ENCODE results near the gene COL1A1.

The COL1A1 gene

DNA sequence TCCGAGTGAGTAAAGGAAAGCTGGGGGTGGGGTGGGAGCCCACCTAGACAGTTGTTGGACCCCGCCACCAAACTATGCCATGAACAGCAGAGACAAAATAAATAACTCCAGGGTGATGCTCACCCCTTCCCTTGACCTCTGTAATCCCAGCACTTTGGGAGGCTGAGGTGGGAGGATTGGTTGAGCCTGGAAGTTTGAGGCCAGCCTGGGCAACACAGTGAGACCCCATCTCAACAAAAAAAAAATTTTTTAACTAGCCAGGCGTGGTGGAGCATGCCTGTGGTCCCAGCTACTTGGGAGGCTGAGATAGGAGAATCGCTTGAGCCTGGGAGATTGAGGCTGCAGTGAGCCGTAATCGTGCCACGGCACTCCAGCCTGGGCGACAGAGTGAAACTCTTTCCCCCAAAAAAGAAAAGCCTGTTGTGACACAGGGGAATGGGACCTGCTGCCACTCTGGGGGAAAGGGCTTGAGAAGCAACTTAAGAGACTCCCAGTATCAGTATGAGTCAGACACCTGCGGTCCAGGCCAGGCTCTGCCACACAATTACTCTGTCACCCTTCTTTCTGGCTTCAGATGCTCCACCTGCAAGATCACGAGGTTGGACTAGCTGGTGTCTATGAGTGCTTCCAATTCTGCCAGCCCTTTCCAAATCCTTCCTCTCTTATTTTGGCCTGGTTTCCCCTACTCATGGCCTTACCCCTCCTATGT lies 30.6 kb downstream of the COL1A1 start:
- peak; percentile 21 for DNase-seq

DNA sequence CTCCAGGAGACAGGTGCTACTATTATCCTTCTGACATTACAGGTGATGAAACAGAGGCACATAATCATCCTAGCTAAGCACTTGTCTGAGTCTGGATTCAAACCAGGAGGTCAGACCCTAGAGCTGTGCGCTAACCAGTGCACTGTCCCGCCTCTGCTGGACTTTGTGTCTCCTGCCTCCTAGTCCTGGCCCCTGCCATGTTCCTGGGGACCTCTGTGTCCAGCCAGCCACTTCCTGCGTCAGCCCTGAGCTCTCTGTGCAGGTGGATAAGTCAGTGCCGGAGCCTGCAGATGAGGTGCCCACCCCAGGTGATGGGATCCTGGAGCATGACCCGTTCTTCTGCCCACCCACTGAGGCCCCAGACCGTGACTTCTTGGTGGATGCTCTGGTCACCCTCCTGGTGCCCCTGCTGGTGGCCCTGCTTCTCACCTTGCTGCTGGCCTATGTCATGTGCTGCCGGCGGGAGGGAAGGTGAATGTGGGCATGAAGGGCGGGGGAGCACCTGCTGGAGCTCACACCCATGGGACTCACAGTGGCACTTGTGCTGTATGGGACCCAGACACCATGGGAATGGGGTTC lies 31.5 kb downstream of the COL1A1 start:
- DNase-seq: no peak

DNA sequence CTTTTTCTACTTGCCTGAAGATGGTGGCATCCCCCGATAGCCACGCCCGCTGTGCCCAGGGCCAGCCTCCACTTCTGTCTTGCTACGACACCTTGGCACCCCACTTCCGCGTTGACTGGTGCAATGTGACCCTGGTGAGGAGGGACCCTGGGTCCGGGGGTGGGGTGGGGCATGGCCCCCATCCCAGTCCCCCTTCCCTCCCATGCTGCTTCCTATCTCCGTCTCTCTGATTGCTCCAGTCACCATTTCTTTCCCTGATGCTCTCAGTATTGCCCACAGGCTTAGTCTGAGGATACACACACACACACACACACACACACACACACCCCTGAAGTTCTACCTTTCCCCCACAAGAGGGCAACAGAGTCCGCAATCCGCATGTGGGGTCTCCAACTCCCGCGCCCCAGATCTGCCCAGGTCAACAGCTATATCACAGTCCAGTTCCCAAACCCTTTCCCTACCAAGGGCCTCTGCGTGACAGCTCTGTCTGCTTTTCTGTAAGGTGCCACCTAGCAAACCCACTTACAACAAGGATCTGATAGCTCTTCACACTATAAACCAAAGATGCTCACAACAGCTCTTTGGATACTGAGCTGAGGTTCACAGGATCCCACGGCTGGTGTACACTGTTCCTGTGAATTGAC lies 32.2 kb downstream of the COL1A1 start:
- peak; percentile 69 for DNase-seq

DNA sequence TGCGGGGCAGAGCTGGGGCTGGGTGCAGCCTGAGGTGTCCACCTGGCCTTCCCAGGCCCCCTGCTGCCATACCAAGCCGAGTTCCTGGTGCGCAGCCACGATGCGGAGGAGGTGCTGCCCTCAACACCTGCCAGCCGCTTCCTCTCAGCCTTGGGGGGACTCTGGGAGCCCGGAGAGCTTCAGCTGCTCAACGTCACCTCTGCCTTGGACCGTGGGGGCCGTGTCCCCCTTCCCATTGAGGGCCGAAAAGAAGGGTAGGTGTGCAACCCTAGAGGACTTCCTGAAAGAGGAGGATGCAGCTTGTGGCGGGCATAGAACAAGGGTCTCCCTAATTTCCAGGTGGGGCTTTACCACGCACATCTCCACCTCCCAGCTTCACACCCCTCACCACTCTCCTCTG lies 33.1 kb downstream of the COL1A1 start:
- no peak for DNase-seq

DNA sequence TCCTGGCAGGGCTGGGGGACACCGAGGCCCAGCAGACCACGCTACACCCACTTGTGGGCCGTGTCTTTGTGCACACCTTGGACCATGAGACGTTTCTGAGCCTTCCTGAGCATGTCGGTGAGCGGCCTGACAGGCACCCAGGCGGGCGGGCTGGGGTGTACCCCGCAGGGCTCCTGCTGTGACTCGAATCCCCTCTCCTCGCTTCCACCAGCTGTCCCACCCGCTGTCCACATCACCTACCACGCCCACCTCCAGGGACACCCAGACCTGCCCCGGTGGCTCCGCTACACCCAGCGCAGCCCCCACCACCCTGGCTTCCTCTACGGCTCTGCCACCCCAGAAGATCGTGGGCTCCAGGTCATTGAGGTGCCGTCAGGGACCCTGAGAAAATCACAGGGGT lies 34.1 kb downstream of the COL1A1 start:
- DNase-seq: no peak

DNA sequence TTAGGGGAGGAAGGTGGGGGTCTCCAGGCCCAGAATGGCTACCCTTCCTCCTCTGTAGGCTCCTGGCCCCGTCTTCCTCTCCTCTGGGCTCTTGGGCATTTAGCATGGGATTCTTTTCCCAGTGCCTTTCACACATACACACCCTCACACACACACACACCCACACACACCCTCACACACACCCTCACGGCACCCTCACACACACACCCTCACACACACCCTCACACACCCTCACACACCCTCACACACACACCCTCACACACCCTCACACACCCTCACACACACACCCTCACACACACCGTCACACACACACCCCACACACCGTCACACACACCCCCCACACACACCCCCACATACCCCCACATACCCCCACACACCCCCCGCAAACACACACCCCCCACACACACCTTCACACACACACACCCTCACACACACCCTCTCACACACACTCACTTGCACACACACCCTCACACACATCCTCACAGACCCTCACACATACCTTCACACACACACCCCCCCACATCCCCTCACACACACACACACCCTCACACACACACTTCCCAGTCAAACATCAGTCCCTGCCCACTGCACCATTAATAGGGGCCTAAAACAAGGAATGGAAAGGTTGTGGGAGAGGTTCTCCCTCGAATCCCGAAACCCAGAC lies 34.8 kb downstream of the COL1A1 start:
- no peak for DNase-seq

DNA sequence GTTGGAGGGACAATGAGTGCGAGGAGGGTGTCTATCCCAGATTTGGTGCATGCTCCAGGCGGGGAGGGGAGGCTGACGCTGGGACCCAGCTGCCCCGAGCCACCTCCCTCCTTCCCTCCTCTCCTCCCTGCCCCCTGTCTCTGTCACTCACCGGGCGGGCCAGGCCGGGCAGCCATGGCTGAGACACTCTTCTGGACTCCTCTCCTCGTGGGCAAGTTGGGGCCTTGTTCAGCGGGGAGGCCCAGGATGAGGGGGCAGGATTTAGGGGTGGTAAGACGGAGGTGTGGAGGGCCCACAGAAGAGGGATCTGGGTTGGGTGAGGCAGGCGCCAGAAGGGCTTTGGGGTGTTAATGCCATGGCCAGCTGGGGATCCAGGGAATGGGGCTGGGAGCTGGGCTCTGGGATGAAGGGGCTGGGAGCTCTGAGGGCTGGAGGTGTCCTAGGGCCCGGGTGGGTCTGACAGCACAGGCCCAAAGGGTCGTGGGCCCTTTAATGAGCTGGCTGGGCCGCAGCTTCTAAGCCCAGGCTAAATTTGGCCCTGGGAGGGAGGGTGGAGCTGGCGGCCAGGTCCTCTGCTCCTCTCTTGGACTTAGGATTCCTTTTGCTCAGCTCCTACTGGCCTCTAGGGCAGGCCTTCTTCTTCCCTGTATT lies 35.4 kb downstream of the COL1A1 start, which contains the start of gene SGCA:
Gene SGCA, plus strand, starts transcription at position 139 of the 651 bp plus-strand sequence. Its CDS starts 36 bp downstream, at position 175.
- DNase-seq: no peak

DNA sequence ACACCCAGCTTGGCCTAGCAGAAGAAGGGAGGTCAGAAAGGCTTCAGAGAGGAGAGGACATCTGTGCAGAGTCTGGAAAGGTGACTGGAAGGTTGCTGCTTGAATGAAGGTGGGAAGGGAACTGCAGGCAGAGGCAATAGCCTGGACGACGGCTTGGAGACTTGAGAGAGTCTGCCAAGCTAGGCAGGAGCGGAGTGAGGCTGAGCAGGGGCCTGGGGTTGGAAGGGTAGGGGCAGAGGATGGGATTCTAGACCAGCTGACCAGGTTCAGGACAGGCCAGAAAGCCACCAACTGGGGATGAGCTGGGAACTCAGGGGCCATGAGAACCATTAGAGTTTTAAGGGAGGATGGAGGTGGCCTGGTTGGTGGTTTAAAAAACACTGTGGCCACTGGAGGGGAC lies 36.0 kb downstream of the COL1A1 start:
- no peak for DNase-seq

DNA sequence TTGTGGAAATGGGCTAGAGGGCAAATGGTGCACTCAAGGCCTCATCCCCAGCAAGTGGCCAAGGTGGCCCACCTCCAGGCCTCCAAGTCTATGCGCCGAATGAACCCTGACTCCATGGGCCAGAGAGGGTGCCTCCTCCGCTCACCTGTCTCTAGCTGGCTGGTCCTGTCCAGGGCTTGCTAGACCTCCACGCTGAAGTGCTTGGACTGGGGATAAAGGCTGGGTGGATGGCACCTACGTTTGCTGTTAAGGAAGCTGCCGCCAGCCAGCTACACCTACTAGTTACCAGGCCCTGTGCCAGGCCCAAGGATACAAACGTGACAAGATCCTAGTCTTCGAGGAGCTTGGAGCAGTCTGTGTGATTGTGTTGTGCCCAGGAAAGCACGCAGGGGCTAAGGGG lies 36.4 kb downstream of the COL1A1 start:
- no peak for DNase-seq

DNA sequence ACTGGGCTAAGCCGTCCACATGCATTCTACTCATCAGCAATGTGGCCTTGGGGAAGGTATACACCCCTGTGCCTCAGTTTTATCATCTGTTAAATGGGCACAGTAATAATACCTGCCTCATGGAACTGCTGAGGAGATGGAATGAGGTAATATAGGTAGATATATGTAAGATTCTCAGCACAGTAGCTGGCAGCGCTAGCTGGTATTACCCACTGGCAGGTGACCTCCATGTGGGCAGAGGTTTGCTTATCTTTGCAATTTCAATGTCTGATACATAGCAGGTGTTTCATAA lies 36.8 kb downstream of the COL1A1 start:
- no peak for DNase-seq

DNA sequence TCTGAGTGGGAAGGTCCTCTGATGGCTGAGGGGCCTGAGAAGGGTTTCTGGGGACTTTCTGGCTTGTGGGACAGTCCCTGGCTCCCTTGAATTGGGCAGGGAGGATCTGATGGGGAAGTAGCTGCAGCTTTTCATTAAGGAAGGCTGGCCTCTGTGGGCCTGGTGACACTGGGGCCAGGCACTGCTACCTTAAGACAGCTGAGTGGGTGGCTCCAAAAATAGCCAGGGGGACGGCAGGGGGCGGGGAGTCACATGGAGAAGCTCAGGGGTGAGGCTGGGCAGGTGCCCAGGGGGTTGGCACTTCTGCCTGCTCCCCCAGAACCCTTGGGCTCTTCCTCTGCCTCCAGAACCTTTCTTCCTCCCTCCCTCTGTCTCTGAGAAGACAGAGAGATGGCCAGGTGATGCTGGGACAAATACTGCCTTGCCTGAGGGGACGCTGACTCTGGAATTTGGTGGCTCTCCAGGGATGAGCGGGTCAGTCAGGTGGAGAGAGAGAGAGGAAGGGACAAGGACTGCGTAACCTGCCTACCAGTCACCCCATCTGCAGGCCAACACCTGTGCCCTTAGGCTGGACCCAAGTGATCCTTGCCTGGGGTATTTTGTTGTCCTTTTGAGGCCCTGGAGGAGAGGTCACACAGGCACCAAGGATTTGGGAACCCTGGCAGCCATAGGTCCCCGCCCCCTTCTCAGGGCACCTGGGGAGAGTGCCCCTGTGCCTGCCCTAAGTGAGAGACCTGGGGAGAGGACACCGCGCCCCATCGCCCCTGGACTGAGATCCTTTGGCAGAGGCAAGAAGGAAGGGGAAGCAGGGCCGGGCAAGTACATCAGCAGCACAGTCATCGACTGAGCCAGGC lies 37.4 kb downstream of the COL1A1 start:
- no peak for DNase-seq

DNA sequence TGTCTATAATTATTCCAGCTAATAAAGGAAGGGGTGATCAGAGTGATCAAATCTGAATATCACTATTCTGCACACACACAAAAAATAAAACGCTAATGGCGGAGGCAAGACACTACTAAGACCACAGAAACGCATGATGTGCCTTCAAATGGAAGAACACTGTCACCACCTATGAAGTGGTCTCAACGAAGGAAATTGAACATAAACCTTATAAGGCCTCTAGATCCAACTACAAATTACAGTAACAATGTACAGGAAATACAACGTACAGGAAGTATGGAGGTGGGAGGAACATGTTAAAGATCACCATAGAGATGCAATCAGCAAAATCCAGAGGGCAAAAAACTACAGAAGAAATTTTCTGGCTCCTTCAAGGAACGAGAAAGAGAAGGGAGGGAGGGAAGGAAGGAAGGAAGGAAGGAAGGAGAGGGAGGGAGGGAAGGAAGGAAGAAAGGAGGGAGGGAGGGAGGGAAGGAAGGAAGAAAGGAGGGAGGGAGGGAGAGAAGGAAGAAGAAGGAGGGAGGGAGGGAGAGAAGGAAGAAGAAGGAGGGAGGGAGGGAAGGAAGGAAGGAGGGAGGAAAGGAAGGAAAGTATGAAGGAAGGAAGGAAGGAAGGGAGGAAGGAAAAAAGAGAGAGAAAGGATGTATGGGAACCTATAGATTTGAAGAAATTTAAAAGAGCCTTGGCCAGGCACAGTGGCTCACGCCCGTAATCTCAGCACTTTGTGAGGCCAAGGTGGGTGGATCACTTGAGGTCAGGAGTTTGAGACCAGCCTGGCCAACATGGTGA lies 38.8 kb downstream of the COL1A1 start:
- DNase-seq: no peak

DNA sequence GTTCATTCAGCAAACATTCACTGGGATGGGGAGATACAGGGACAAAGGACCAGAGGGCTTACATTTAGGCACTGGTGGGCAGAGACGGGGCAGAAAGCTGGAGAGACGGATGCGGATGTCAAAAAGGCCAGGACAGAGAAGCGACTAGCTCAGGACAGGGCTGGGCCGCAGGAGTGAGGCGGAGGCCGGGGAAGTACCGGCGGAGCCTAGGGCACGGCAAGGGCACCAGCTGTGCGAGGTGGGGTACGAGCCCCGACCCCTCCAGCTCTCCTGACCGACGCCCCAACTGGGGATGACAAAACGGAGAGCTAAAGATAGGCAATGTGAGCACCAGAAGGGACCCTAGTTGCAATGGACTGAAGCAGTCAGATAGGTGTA lies 39.5 kb downstream of the COL1A1 start:
- no peak for DNase-seq

DNA sequence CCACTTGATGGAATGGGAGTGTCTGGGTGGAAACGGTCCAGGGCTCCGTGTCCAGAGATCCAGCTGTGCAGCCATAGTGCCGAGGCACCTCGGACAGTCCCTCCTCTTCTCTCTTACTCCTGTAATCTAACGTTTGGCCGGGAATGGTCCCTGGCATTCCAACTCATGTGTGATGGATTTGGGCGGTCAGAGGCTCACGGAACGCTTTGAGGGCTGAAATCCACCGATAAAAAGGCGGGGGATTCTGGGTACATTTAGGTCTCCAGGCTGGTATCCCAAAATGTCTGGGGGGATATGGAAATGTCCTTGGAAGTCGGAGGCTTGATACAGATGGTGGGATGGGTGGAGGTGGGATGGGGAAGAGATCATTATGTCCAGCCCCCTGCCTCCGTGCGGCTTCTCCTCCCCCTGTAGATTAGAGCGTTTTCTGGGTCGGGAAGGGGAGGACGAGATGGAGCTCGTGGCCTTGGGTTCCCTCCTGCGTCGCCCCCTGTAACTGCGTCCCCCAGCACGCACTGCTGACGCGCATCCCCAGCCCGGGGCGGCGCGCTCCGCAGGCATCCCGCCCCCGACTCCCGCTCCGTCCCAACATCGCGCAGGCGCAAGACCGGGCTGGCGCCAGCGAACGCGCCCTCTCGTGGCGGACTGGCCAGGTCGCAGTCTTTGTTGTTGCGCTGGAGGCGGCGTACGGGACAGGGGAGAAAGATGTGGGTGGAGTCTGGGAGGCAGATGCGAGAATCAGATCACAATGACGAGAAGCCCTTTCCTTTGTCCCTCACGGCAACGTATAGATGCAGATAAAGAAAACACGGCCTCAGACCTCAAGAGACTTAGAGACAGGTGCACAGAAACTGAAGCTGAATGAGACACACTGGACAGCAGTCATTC lies 40.2 kb downstream of the COL1A1 start:
- peak; percentile 96 for DNase-seq

DNA sequence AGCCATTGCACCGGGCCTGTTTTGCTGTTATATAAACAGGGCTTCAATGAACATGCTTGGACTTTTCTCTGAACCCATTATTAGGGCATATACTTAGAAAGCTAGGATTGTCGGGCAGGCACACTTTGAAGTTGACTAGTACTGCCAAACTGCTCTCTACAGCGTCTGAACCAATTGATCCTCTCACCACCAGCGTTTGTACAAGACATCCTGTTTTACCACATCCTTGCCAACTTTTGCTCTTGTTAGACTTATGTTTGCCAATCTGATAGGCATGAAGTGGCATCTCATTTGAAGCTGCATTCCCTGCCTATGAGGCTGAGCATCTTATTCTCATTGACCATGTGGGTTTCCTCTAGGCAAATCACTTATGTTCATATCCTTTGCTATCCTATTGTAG lies 43.5 kb downstream of the COL1A1 start:
- peak; percentile 31 for DNase-seq

DNA sequence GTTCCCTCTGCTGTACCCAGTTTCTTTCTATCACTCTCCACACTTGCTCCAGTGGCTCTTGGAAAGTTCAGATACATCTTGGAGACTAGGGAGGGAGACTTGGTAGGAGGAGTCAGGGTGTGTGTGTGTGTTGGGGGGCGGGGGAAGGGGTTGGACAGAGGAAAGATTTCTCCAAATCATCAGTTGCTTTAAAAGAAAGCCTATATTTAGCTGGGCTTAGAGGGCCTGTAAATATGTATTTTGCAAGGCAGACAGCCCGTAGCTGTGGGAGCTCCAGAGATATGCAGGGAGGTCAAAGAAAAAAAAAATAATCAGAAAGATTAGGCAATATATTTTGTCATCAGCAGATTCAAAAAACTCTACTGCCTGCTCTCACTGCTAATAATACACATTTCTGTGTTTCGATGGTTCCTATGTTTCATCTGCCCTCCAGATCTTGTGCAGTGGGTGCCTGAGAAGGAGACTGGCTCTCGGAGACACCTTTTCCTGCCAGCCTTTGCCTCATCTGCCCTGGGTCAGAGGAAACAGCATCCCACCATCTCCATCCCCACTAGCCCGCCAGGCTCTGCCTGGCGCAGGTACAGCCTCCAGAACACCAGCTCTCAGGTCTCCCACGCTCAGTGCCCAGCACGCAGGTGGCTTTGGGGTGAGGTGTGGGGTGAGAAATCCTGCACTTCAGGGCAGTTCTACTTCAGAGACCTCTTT lies 46.2 kb downstream of the COL1A1 start:
- DNase-seq: no peak

DNA sequence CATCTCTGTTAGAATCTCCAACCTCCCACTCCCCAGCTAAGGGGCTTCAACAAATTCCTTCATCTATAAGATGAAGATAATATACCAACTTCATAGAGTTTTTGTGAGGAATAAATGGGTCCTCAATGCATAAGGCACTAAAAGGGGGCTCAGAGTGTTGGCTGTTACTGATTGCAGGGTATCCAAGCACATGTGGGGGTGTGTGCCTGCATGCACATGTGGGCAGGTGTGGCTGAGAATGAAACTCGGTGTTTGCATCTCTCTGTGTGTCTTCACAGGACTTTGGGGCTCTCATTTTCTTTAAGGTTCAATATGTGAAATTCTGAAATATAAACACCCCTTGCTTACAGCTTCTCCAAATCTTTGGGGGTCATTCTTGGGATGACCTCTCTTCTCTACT lies 46.8 kb downstream of the COL1A1 start:
- DNase-seq: no peak

DNA sequence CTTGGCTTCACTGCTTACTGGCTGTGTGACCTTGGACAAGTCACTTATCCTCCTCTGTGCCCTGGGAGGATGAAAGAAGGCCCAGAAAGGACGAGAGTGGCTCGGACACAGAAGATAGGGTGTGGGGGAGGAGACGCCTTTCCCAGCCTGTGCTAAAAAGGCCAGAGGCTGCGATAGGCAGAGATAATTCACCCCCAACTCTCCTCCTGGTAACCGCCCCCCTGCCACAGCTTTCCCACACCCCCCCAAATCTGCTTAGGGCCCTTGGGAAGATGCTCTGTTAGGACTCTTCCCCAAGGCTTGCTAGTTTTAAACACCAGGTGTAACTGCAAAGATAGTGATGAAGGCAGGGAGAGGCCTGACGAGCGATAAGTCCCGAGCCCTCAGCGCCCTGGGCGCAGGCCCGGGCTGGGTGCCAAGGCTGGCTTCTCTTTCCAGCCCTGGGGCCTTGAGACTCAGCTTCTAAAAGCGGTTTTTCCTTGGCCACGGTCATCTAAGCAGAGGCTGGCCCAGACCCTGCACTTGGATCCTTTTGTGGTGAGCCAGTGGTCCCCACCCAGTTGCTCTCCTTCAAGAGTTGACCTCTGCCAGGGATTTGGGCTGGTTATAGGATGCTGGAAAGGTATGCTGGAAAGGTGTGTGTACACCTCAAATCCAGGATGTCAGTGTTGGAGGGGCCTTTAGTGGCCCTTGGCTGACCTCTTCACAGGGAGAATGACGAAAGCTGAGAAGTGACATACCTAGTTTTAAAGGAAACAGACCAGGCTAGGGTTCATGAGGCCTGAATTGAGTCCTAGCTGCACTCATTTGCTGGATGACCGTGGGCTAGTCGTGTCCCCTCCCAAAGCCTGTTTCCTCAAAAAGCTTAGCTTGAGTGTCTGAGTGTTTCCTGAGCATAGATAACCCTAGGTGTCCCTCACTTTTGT lies 47.5 kb downstream of the COL1A1 start:
- DNase-seq: no peak

DNA sequence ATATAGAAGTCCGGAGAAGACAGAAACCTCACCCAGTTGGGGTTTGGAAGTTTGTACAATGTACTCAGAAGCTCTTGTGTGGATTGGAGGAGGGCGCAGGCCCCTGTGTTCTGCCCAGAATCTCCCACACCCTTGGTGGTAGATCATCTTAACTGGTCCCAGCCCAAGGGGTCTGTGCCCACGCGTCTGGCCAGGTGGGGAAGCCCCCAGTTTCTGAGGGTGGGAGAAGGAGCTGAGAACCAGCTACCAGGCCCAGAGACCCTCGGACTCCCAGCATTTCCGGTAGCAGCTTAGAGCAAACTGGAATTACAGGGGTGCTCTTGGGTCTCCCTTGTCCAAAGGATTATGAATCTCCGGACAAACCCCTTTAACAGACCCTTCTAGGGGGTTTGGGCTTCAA lies 48.7 kb downstream of the COL1A1 start:
- DNase-seq: no peak

Data from CD4-positive, alpha-beta T cell treated with Interleukin-17A for 4 hours (primary cell).